Endothelial cell of umbilical vein (primary cell): ENCODE measurements around the gene VPS54. TPM values are rescaled to one million over a fixed set of nuclear protein-coding genes. Genes with fewer than 3 reads are reported as not detected.

Experiments used
- BruUV-seq: library from RNA; stranded (reverse); fragments of 400-500 nt; replicated peaks from 2 replicates; lab custom pipeline; 2021; lab: Mats Ljungman, UMichigan
- CTCF ChIA-PET: fragments of 300-600, 350-600 bp; sonication (Branson Sonifier 250); formaldehyde crosslinking; loops from one replicate; lab custom pipeline; 2021; ENCODE audit warnings: antibody characterized with exemption, inconsistent platforms; lab: Charles Lee
- POLR2A ChIA-PET: fragments of 300-600, 350-600 bp; sonication (Branson Sonifier 250); formaldehyde crosslinking; loops from one replicate; lab custom pipeline; 2021; ENCODE audit warnings: antibody characterized with exemption, inconsistent platforms; lab: Charles Lee
- DNase-seq: peaks from one replicate; pipeline ENCODE4 v3.0.0-alpha.2; 2011; ENCODE audit warnings: low read depth, low spot score
- FAIRE-seq: peaks from 2 replicates; lab custom pipeline; 2011; peaks lifted over from hg19 to GRCh38; lab: Jason Lieb, UNC
- H2AFZ ChIP-seq: 2 replicates; pipeline ENCODE4 v1.6.0; 2012; ENCODE audit warnings: low read depth, low read length, control low read depth, inconsistent platforms
- H3K27ac ChIP-seq: 2 replicates; pipeline ENCODE4 v1.5.1; 2011; ENCODE audit warnings: low read depth, mild to moderate bottlenecking, control low read depth, low read length, moderate library complexity; ENCODE audit not compliant: insufficient read depth
- H3K27me3 ChIP-seq, 2 experiments: 2 replicates each; pipeline versions ENCODE4 v1.6.0 to v1.6.1; 2011; ENCODE audit warnings: low read length in 2 of 2, mixed read lengths in 1 of 2; ENCODE audit not compliant: control insufficient read depth in 2 of 2, insufficient read depth in 2 of 2
- H3K36me3 ChIP-seq, 2 experiments: 2 replicates in 1 of 2; 3 replicates in 1 of 2; pipeline ENCODE4 v1.5.1; 2011; ENCODE audit warnings: low read length in 2 of 2, mild to moderate bottlenecking in 1 of 2, moderate library complexity in 1 of 2; ENCODE audit not compliant: control insufficient read depth in 2 of 2, insufficient read depth in 2 of 2; ENCODE audit errors: extremely low read depth in 1 of 2
- H3K4me1 ChIP-seq: 3 replicates; pipeline ENCODE4 v1.5.1; 2011; ENCODE audit warnings: mild to moderate bottlenecking, low read length; ENCODE audit not compliant: control insufficient read depth, insufficient read depth; ENCODE audit errors: extremely low read depth
- H3K4me2 ChIP-seq: 2 replicates; pipeline ENCODE4 v1.6.1; 2011; ENCODE audit warnings: low read length, control low read depth, mixed read lengths; ENCODE audit not compliant: insufficient read depth
- H3K4me3 ChIP-seq, 3 experiments: fragments of 200-600 bp in 1 of 3; sonication (generic), shearing (Covaris generic) in 1 of 3; replicated peaks in 1 of 3; 2 replicates each; pipeline ENCODE4 v1.5.1; 2011 to 2016; ENCODE audit warnings: control low read depth in 3 of 3, low read length in 3 of 3, mild to moderate bottlenecking in 2 of 3, inconsistent platforms in 1 of 3, low read depth in 1 of 3, moderate library complexity in 1 of 3; ENCODE audit not compliant: insufficient read depth in 1 of 3
- H3K79me2 ChIP-seq: 2 replicates; pipeline ENCODE4 v1.6.0; 2012; ENCODE audit warnings: low read length, inconsistent platforms; ENCODE audit not compliant: control insufficient read depth, insufficient read depth
- H3K9ac ChIP-seq: replicated peaks from 2 replicates; pipeline ENCODE3; 2011; ENCODE audit warnings: low read length, control low read depth; ENCODE audit not compliant: insufficient read depth; ENCODE audit errors: extremely low read depth
- H3K9me1 ChIP-seq: replicated peaks from 3 replicates; pipeline ENCODE4 v1.6.0; 2011; ENCODE audit warnings: mild to moderate bottlenecking, low read length; ENCODE audit not compliant: control insufficient read depth, insufficient read depth; ENCODE audit errors: extremely low read depth
- H3K9me3 ChIP-seq: replicated peaks from 2 replicates; pipeline ENCODE4 v1.5.1; 2012; ENCODE audit warnings: low read length, inconsistent platforms; ENCODE audit not compliant: control insufficient read depth, insufficient read depth
- H4K20me1 ChIP-seq: replicated peaks from 2 replicates; pipeline ENCODE3; 2011; ENCODE audit warnings: mild to moderate bottlenecking, low read length; ENCODE audit not compliant: control insufficient read depth, insufficient read depth; ENCODE audit errors: extremely low read depth
- EZH2 ChIP-seq: IDR thresholded peaks from 2 replicates; pipeline ENCODE4 v1.6.1; 2012; ENCODE audit warnings: borderline replicate concordance, low read depth, mild to moderate bottlenecking, moderate library complexity, low read length, inconsistent platforms; ENCODE audit not compliant: severe bottlenecking
- FOS ChIP-seq: IDR thresholded peaks from 2 replicates; pipeline ENCODE4 v1.6.1; 2011; ENCODE audit warnings: mild to moderate bottlenecking, low read length, moderate library complexity, borderline replicate concordance; ENCODE audit not compliant: insufficient read depth
- GATA2 ChIP-seq: IDR thresholded peaks from 2 replicates; pipeline ENCODE4 v1.7.0; 2011; ENCODE audit warnings: low read depth, mild to moderate bottlenecking, moderate library complexity, mixed read lengths, low read length; ENCODE audit not compliant: insufficient read length, insufficient read depth
- JUN ChIP-seq: IDR thresholded peaks from 2 replicates; pipeline ENCODE4 v1.6.1; 2011; ENCODE audit warnings: borderline replicate concordance, low read depth; ENCODE audit not compliant: insufficient read length, insufficient read depth
- MYC ChIP-seq: IDR thresholded peaks from one replicate; pipeline ENCODE4 v1.6.1; 2011; ENCODE audit warnings: mild to moderate bottlenecking, low read depth, low read length
- POLR2A ChIP-seq: IDR thresholded peaks from 2 replicates; pipeline ENCODE4 v1.6.1; 2012; ENCODE audit warnings: low read depth, mild to moderate bottlenecking, control low read depth, low read length
- POLR2AphosphoS5 ChIP-seq: IDR thresholded peaks from 2 replicates; pipeline ENCODE4 v1.6.1; 2012; ENCODE audit warnings: low read depth, mild to moderate bottlenecking, control low read depth, low read length, moderate library complexity; ENCODE audit not compliant: insufficient read depth
- dilution Hi-C: fragments of 300-500 bp; cut with MboI; formaldehyde crosslinking; loops from one replicate; pipeline ENCODE4 v1.15.0; 2019; ENCODE audit warnings: low sequenced_read_pairs; ENCODE audit not compliant: extremely low pct_ligation_motif_present
- intact Hi-C: fragments of 100-400 bp; cut with micrococcal nuclease; formaldehyde crosslinking; loops from one replicate; pipeline ENCODE4 v1.10.0; 2022
- polyA plus RNA-seq, 4 experiments: library from polyadenylated mRNA; depleted of rRNA in 3 of 4; stranded (reverse) in 3 of 4; unstranded in 1 of 4; fragments of >200 nt; gene quantifications; 2 replicates each; pipeline versions ENCODE4 v1.2.1 to v1.2.3, GENCODE V29; 2011 to 2012; ENCODE audit warnings: missing spikeins in 1 of 4
- total RNA-seq: library from RNA; stranded (reverse); gene quantifications from 2 replicates; pipeline ENCODE4 v1.2.3, GENCODE V29; 2021
- TF ChIP-seq, protein P1 (sequence below): IDR thresholded peaks from 2 replicates; pipeline ENCODE4 v1.6.1; 2011; ENCODE audit not compliant: insufficient read depth, insufficient read length
- TF ChIP-seq, protein P2 (sequence below), 2 donors: IDR thresholded peaks; 1 replicate in 1 of 2; 2 replicates in 1 of 2; pipeline ENCODE4 v1.5.1; 2011; ENCODE audit warnings: low read length in 2 of 2, mild to moderate bottlenecking in 2 of 2, moderate library complexity in 2 of 2, control low read depth in 1 of 2, inconsistent platforms in 1 of 2, low read depth in 1 of 2; ENCODE audit not compliant: insufficient read depth in 1 of 2; ENCODE audit errors: extremely low read depth in 1 of 2

VPS54 gene
- total and polyA plus RNA-seq, 2 donors (not counting 3 experiments of a cell fraction or from before 2014, with no cell fraction given): 6.3 to 17.7 TPM

DNA sequence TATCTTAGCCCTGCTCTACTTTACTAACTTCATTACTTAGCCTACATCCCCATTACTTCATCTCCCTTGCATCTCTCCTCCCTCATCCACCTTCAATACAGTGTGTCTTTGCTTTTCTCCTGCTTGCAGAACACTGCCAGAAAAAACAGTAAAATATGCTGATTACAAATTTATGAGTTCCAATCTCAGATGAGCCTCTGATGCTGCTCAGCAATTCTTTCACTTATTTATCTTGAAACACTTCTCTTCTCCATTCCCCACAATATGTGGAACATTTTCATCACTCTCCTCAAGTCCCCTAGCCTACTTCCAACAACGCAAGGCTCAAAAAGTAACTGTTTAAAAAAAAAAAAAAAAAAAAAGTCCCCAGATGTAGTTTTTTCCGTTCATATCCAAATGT, 7.1 kb downstream of the VPS54 start:
- no TSS peak for BruUV-seq
- H4K20me1 ChIP-seq: no peaks in the 10 kb centered on the region
- H3K27me3 ChIP-seq: no peaks in the 10 kb centered on the region

More for the DNA sequence above, 7.1 kb downstream of the VPS54 start:
- Histone ChIP-seq H3K9me3 (no peaks in the 10 kb centered on the region), H3K4me3 (no peak overlapping the region), H3K4me1 (peaks cover under 1% of the 10 kb centered on the region), H2AFZ (no peak overlapping the region), H3K4me2 (no peak overlapping the region), H3K36me3 (no peaks in the 10 kb centered on the region), H3K9ac (no peak overlapping the region), H3K9me1 (no peaks in the 10 kb centered on the region), H3K27ac (no peak overlapping the region), H3K79me2 (peaks cover 76% of the 10 kb centered on the region)
- ChIA-PET POLR2A (no interaction called here), CTCF (no interaction called here)
- intact Hi-C loops: loop anchor here (10.0 kb wide), 1 partner anchor 317 kb away; no protein-coding TSS in a partner anchor
- dilution Hi-C loops: no loop called here
- FAIRE-seq: no peak
- TF ChIP-seq POLR2A (no peak), FOS (no peak), EZH2 (no peak), POLR2AphosphoS5 (no peak), JUN (no peak), MYC (no peak), GATA2 (no peak)
- TF ChIP-seq, protein P1, sequence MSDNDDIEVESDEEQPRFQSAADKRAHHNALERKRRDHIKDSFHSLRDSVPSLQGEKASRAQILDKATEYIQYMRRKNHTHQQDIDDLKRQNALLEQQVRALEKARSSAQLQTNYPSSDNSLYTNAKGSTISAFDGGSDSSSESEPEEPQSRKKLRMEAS: no peak
- TF ChIP-seq, protein P2, sequence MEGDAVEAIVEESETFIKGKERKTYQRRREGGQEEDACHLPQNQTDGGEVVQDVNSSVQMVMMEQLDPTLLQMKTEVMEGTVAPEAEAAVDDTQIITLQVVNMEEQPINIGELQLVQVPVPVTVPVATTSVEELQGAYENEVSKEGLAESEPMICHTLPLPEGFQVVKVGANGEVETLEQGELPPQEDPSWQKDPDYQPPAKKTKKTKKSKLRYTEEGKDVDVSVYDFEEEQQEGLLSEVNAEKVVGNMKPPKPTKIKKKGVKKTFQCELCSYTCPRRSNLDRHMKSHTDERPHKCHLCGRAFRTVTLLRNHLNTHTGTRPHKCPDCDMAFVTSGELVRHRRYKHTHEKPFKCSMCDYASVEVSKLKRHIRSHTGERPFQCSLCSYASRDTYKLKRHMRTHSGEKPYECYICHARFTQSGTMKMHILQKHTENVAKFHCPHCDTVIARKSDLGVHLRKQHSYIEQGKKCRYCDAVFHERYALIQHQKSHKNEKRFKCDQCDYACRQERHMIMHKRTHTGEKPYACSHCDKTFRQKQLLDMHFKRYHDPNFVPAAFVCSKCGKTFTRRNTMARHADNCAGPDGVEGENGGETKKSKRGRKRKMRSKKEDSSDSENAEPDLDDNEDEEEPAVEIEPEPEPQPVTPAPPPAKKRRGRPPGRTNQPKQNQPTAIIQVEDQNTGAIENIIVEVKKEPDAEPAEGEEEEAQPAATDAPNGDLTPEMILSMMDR (IDR thresholded peaks at IDR 0.05; ENCODE audit: extremely low read depth in 1 of 2, insufficient read depth in 1 of 2, low read depth in 1 of 2, low read length in 2 of 2): no peak
- DNase-seq: no peak
